Stimulated activated CD4-positive, alpha-beta T cell treated with anti-CD3 and anti-CD28 coated beads, Interleukin-4, amount 100 ng/mL, for 24 hours (primary cell): ENCODE measurements around the gene RASSF7.

Experiments used
- DNase-seq: peaks from one replicate; pipeline ENCODE4 v3.0.0-alpha.2; 2020

RASSF7 gene

GRCh38 chr11:553083-553987, 7.4 kb upstream of the RASSF7 start:
- no peak for DNase-seq

GRCh38 chr11:553988-554340, 6.8 kb upstream of the RASSF7 start:
- DNase-seq, result no peak

DNA sequence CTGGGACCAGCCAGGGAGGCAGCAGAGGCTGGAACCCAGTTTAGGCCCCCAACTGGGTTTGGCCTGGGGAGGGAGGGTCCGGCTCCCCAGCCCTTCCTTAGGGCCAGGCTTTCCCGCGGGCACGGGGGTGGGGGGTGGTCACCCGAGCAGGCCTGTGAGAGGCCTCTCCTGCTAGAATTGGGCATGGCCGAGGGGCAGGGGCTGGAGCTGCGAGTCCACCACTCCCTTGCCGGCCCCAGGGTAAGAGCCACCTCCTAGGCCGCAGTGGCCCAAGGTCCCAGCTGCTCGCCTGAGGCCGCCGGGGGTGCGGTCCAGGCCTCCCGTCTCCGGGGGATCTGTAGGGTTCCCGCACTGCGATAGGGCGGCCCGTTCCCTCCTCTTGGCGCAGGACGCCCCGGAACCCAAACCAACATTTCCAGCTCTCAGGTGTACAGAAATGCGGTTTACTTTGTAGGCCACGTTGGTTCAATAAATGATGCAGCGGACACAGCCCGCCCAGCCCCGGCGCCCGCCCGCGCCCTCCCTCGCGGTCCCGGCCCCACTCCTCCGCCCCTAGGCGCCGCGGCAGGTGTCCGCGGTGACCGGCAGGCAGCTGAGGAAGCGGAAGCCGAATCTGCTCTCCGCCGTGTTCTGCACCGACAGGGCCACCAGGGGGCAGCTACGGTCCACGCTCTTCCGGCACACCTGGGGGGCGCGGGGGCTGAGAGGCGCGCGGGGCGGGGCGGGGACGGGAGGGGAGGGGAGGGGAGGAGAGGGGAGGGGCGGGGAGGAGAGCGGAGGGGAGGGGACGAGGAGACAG, 6.1 kb upstream of the RASSF7 start:
- peak; percentile 76 for DNase-seq

GRCh38 chr11:555227-555779, 5.5 kb upstream of the RASSF7 start:
- no peak for DNase-seq

GRCh38 chr11:555780-556661, 4.7 kb upstream of the RASSF7 start:
- DNase-seq, result no peak

- no peak for DNase-seq
Observed at GRCh38 chr11:556662-557256, 4.0 kb upstream of the RASSF7 start.

- no peak for DNase-seq
Observed at GRCh38 chr11:557328-558132, 3.2 kb upstream of the RASSF7 start.

DNA sequence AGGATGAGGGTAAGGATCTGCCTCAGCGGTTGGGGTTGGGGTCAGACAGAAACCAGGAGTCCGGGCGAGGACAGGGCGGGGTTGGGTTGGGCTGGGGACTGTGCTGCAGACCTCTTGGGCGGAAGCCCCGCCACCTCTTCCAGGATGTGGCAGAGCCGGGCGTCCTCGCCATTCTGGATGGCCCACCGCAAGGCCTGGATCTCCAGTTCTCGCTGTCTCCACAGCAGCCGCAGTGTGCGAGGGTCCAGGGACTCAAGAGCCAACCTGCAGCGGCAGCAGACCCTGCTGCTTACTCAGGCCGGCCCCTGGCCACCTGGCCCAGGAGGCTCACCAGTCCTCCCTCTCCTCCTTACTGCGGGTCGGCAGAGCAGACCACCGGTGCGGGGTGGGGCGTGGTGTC, 2.3 kb upstream of the RASSF7 start:
- DNase-seq, result no peak

- DNase-seq, result no peak
Observed at GRCh38 chr11:559020-559620, 1.6 kb upstream of the RASSF7 start.

GRCh38 chr11:559712-560304, 962 bp upstream of the RASSF7 start:
- DNase-seq, result no peak

- no peak for DNase-seq
Observed at GRCh38 chr11:561148-562003, 606 bp downstream of the RASSF7 start.

DNA sequence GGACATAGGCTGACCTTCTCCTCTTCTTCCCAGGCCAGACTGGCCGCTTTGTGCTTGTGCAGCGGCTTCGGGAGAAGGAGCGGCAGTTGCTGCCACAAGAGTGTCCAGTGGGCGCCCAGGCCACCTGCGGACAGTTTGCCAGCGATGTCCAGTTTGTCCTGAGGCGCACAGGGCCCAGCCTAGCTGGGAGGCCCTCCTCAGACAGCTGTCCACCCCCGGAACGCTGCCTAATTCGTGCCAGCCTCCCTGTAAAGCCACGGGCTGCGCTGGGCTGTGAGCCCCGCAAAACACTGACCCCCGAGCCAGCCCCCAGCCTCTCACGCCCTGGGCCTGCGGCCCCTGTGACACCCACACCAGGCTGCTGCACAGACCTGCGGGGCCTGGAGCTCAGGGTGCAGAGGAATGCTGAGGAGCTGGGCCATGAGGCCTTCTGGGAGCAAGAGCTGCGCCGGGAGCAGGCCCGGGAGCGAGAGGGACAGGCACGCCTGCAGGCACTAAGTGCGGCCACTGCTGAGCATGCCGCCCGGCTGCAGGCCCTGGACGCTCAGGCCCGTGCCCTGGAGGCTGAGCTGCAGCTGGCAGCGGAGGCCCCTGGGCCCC, 1.4 kb downstream of the RASSF7 start:
- DNase-seq, result no peak

DNA sequence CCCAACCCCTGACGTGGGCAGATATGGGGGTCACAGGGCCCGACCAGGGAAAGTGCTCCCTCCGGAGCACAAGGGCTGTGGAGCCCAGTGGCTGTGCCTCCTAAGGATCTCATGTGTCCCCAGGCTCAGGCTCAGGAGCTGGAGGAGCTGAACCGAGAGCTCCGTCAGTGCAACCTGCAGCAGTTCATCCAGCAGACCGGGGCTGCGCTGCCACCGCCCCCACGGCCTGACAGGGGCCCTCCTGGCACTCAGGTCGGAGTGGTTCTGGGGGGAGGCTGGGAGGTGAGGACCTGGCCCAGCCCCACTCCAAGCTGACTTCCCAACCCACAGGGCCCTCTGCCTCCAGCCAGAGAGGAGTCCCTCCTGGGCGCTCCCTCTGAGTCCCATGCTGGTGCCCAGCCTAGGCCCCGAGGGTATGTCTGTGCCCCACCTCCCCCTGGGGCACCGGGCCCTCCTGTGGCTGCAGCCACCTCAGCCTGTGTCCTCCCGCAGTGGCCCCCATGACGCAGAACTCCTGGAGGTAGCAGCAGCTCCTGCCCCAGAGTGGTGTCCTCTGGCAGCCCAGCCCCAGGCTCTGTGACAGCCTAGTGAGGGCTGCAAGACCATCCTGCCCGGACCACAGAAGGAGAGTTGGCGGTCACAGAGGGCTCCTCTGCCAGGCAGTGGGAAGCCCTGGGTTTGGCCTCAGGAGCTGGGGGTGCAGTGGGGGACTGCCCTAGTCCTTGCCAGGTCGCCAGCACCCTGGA, 2.5 kb downstream of the RASSF7 start:
- no peak for DNase-seq

DNA sequence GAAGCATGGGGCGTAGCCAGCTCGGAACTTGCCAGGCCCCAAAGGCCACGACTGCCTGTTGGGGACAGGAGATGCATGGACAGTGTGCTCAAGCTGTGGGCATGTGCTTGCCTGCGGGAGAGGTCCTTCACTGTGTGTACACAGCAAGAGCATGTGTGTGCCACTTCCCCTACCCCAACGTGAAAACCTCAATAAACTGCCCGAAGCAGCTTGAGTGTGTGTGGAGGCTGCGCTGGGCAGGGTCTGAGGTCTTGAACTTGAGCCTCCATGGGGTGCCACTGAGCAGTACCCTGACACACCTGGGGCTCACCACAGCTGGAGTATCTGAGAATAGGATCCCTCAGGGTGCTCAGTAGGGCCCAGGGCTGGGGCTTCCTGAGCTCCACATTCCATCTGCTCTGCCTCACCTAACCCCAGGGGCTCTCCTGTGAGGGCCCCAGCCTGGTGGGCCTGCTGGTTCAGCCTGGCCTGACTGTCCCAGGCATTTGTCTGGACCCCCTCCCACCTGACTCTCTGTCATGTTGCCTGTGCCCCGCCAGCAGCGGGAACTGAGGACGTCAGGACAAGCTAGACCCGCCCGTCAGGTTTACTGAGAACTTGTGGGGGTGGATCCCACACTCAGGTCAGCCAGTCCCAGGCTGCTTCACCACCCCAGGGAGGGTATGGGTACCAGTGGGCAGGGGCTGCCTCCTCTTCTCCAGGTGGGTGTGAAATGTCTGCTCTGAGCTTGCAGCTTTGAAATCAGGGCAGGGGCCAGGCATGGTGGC, 3.2 kb downstream of the RASSF7 start:
- DNase-seq, result no peak

GRCh38 chr11:565921-566509, 5.2 kb downstream of the RASSF7 start:
- no peak for DNase-seq

DNA sequence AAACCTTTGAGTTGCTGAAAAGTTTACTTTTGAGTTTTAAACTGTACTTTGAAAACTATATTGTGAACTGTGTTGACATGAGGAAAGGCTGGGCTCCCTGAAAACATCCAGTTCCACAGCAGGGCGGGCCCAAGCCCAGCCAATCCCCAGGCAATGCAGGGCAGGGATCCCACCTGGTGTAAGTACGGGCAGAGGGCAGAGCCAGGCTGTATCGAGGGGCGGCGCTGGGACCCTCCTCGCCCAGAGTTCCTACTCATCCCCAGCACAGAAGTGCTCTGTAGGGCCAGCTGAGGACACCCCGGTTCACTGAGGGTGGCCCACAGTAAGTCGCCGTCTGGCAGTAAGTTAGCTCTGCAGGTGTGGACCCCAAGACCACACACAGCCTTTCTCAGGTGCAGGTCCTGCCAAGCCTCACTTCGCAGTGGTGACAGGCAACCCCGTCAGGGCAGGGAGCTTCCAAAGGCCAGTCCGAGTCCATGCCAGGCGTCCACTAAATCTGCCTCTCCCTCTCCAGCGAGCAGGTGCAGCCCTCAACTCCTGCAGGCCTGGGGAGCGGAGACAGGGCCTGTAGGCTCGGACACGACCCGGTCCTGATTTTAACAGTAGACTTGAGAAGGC, 6.3 kb downstream of the RASSF7 start:
- DNase-seq, result no peak
